Natural killer cell (primary cell): ENCODE measurements around the gene MACROD2. TPM values are rescaled to one million over a fixed set of nuclear protein-coding genes. Genes with fewer than 3 reads are reported as not detected.

ENCODE experiments used
- ATAC-seq, 3 donors: fragments of 150-1000 bp in 2 of 3; fragments of 200-7000 bp in 1 of 3; cut with Tn5 transposase; 1 replicate in 1 of 3; 2 replicates in 2 of 3; pipeline ENCODE4 v1.10.0; 2021; ENCODE audit warnings: mild to moderate bottlenecking in 2 of 3, moderate library complexity in 2 of 3
- DNase-seq, 2 donors: peaks; one replicate each; pipeline versions ENCODE4 v3.0.0 to v3.0.0-alpha.2; 2013 to 2021; ENCODE audit warnings: mixed read lengths in 1 of 2
- H3K27ac ChIP-seq: one replicate; pipeline ENCODE4 v1.5.1; 2013; ENCODE audit warnings: mild to moderate bottlenecking, low read length
- H3K27me3 ChIP-seq: one replicate; pipeline ENCODE4 v1.6.1; 2013; ENCODE audit warnings: low read length; ENCODE audit not compliant: control insufficient read depth, insufficient read depth
- H3K36me3 ChIP-seq: one replicate; pipeline ENCODE4 v1.6.1; 2013; ENCODE audit warnings: low read length; ENCODE audit not compliant: control insufficient read depth, insufficient read depth
- H3K4me1 ChIP-seq: one replicate; pipeline ENCODE4 v1.6.1; 2013; ENCODE audit warnings: low read length; ENCODE audit not compliant: control insufficient read depth, insufficient read depth
- H3K4me3 ChIP-seq: one replicate; pipeline ENCODE4 v1.5.1; 2013; ENCODE audit warnings: low read length
- H3K9me3 ChIP-seq: one replicate; pipeline ENCODE4 v1.6.1; 2013; ENCODE audit warnings: low read length; ENCODE audit not compliant: control insufficient read depth, insufficient read depth
- H3K27ac Mint-ChIP-seq, 2 donors: one replicate each; pipeline ENCODE4 v1.8.0; 2022; ENCODE audit warnings: mild to moderate bottlenecking in 2 of 2, mixed read lengths in 2 of 2, moderate library complexity in 1 of 2
- H3K27me3 Mint-ChIP-seq, 2 donors: one replicate each; pipeline ENCODE4 v1.8.0; 2022; ENCODE audit warnings: low read depth in 2 of 2, mixed read lengths in 2 of 2
- H3K36me3 Mint-ChIP-seq: one replicate; pipeline ENCODE4 v1.8.0; 2022; ENCODE audit warnings: mixed read lengths
- H3K4me1 Mint-ChIP-seq, 2 donors: one replicate each; pipeline ENCODE4 v1.8.0; 2022; ENCODE audit warnings: mixed read lengths in 2 of 2
- H3K4me3 Mint-ChIP-seq: one replicate; pipeline ENCODE4 v1.8.0; 2022; ENCODE audit warnings: mild to moderate bottlenecking, moderate library complexity, mixed read lengths
- H3K9me3 Mint-ChIP-seq, 2 donors: one replicate each; pipeline ENCODE4 v1.8.0; 2022; ENCODE audit warnings: mixed read lengths in 2 of 2
- WGBS: methylation state at CpG from one replicate; pipeline ENCODE4 v1.1.7; 2013; ENCODE audit warnings: missing lambda C conversion rate; ENCODE audit not compliant: insufficient coverage; 5-methylcytosine and 5-hydroxymethylcytosine counted together
- intact Hi-C: fragments of 100-400 bp; cut with micrococcal nuclease; formaldehyde crosslinking; loops from one replicate; pipeline ENCODE4 v1.14.2; 2022
- total RNA-seq, 4 donors: library from RNA; stranded (reverse); fragments of 120-200 nt in 1 of 4; gene quantifications; one replicate each; pipeline versions ENCODE4 v1.2.3 to v1.2.4, GENCODE V29; 2013 to 2022
- TF ChIP-seq, protein P1 (sequence below): fragments of 200-600 bp; IDR thresholded peaks from one replicate; pipeline ENCODE4 v1.8.0; 2022; ENCODE audit warnings: antibody characterized with exemption

Gene MACROD2
- total RNA-seq, 3 donors from 2014 or later (not counting 1 experiment from before 2014, with no cell fraction given): 0.19 to 0.88 TPM; not detected in 1

DNA sequence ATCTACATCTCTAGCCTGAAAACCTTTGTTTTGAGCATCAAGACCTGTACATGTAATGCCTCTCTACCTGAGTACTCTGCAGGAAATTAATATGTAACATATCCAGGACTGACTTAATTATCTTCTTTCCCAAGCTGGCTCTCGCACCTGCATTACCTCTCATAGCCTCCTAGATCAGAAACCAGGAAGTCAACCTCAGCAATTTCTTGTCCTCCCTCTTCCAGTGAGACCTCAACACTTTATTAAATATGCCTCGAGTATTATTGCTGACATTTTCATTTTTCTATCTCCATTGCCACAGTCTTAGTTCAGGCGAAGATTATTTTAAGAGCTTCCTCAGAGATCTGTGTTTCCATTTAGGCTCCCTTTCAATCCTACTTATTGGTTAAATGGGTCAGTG lies 69.0 kb downstream of the MACROD2 start:
- intact Hi-C loops: no loop called here
- no peak overlapping the region for H3K27ac ChIP-seq
- ATAC-seq: no peak

DNA sequence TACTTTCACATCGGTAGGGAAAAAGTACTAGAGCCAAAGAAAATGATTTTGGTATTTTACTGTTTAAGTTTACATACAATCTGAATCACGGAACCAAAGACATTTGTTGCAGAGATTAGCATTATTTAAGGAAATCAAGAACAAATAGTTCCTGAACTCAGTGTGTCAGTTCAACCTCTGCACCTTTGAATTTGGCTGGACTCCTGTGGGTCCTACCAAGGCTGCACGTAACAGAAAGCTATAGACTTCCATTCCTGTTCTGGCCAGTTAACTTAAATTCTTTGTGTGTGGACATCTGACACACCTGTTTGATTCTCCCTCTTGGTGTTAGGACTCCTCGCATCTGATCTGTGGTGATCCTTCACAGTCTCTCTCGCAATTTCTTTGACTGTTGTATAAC lies 69.6 kb downstream of the MACROD2 start:
- WGBS: 93% methylated on average over 4 of the region's 5 CpGs
- Histone ChIP-seq H3K9me3 (no peaks in the 10 kb centered on the region), H3K36me3 (no peaks in the 10 kb centered on the region), H3K27ac (no peak overlapping the region), H3K4me3 (no peak overlapping the region), H3K27me3 (no peaks in the 10 kb centered on the region), H3K4me1 (no peaks in the 10 kb centered on the region)
- no peak for ATAC-seq
- Mint-ChIP-seq H3K36me3 (no peaks in the 10 kb centered on the region), H3K27me3 (no peaks in the 10 kb centered on the region), H3K4me3 (no peak overlapping the region), H3K4me1 (no peaks in the 10 kb centered on the region), H3K9me3 (peaks cover 0 to 2% of the 10 kb centered on the region in 2 donors), H3K27ac (no peak overlapping the region)
- TF ChIP-seq, protein P1, sequence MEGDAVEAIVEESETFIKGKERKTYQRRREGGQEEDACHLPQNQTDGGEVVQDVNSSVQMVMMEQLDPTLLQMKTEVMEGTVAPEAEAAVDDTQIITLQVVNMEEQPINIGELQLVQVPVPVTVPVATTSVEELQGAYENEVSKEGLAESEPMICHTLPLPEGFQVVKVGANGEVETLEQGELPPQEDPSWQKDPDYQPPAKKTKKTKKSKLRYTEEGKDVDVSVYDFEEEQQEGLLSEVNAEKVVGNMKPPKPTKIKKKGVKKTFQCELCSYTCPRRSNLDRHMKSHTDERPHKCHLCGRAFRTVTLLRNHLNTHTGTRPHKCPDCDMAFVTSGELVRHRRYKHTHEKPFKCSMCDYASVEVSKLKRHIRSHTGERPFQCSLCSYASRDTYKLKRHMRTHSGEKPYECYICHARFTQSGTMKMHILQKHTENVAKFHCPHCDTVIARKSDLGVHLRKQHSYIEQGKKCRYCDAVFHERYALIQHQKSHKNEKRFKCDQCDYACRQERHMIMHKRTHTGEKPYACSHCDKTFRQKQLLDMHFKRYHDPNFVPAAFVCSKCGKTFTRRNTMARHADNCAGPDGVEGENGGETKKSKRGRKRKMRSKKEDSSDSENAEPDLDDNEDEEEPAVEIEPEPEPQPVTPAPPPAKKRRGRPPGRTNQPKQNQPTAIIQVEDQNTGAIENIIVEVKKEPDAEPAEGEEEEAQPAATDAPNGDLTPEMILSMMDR: no peak
- DNase-seq: no peak
- intact Hi-C loops: no loop called here

More for the DNA sequence above, 69.0 kb downstream of the MACROD2 start:
- no peak overlapping the region for H3K4me3 ChIP-seq
- 81% methylated on average over 3 of the region's 3 CpGs for WGBS
- no peaks in the 10 kb centered on the region for H3K27me3 Mint-ChIP-seq
- no peaks in the 10 kb centered on the region for H3K9me3 ChIP-seq
- peaks cover 0 to 2% of the 10 kb centered on the region in 2 donors for H3K9me3 Mint-ChIP-seq
- no peaks in the 10 kb centered on the region for H3K27me3 ChIP-seq
- H3K4me3 Mint-ChIP-seq: no peak overlapping the region
- TF ChIP-seq, protein P1: no peak
- H3K4me1 ChIP-seq: no peaks in the 10 kb centered on the region
- H3K4me1 Mint-ChIP-seq: no peaks in the 10 kb centered on the region
- no peaks in the 10 kb centered on the region for H3K36me3 ChIP-seq
- no peaks in the 10 kb centered on the region for H3K36me3 Mint-ChIP-seq
- DNase-seq: no peak
- H3K27ac Mint-ChIP-seq: no peak overlapping the region

DNA sequence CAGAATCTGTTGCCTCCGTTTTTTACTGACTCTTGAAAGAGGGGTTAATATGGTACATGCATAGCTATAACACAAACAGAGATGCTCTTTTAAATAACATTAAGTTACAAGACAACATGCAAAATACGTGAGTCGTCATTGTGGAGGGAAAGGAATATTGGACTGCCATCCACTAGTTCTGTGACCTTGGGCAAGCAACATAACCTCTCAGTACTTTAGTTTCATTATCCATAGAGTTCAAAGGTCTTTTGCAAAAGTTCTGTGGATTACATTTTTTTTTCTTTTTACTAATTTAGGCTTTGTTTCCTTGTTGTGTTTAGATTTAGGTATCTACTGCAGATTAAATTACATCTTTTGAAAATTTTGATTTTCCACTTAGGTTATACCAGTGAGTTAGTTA lies 70.5 kb downstream of the MACROD2 start:
- TF ChIP-seq, protein P1: no peak
- Mint-ChIP-seq H3K27me3 (no peaks in the 10 kb centered on the region), H3K9me3 (peaks cover 0 to 2% of the 10 kb centered on the region in 2 donors), H3K4me1 (no peaks in the 10 kb centered on the region), H3K4me3 (no peak overlapping the region), H3K27ac (no peak overlapping the region), H3K36me3 (no peaks in the 10 kb centered on the region)
- Histone ChIP-seq H3K36me3 (no peaks in the 10 kb centered on the region), H3K27me3 (no peaks in the 10 kb centered on the region), H3K4me1 (no peaks in the 10 kb centered on the region), H3K4me3 (no peak overlapping the region), H3K9me3 (no peaks in the 10 kb centered on the region), H3K27ac (no peak overlapping the region)
- intact Hi-C loops: no loop called here
- WGBS: no CpG with 5 or more reads among the region's 3 CpGs
- ATAC-seq (no peak), DNase-seq (no peak)

DNA sequence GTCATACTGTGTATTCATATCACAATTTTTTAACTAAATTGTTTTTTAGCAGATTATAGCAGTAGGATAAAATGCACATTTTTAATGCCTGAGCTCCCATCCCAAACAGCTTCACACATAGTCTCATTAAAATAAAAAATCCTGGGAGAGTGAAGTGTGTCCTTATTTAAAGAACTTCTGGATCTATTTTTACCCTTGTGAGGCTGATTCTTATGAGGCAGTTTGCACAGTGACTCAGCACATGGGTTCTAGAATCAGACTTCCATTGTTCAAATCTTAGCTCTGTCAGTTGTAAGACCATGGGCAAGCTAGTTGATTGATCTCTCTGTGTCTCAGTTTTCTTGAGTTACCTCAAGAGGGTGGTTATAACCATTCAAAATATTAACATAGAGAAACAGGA lies 72.3 kb downstream of the MACROD2 start:
- DNase-seq: no peak
- ATAC-seq: no peak
- H3K27ac ChIP-seq: no peak overlapping the region
- H3K27me3 ChIP-seq: no peaks in the 10 kb centered on the region
- H3K9me3 ChIP-seq: no peaks in the 10 kb centered on the region
- intact Hi-C loops: no loop called here
- Mint-ChIP-seq H3K9me3 (peaks cover 0 to 5% of the 10 kb centered on the region in 2 donors), H3K27ac (no peak overlapping the region), H3K27me3 (no peaks in the 10 kb centered on the region), H3K4me3 (no peak overlapping the region), H3K36me3 (no peaks in the 10 kb centered on the region), H3K4me1 (no peaks in the 10 kb centered on the region)
- no peaks in the 10 kb centered on the region for H3K4me1 ChIP-seq
- TF ChIP-seq, protein P1: no peak
- no peaks in the 10 kb centered on the region for H3K36me3 ChIP-seq
- H3K4me3 ChIP-seq: no peak overlapping the region
